Measurements from ENCODE around the gene SYNPO2. TPM values are rescaled to one million over a fixed set of nuclear protein-coding genes. Genes with fewer than 3 reads are reported as not detected.

The SYNPO2 gene
- total RNA-seq, 1 donor from 2014 or later = 109 TPM

DNA sequence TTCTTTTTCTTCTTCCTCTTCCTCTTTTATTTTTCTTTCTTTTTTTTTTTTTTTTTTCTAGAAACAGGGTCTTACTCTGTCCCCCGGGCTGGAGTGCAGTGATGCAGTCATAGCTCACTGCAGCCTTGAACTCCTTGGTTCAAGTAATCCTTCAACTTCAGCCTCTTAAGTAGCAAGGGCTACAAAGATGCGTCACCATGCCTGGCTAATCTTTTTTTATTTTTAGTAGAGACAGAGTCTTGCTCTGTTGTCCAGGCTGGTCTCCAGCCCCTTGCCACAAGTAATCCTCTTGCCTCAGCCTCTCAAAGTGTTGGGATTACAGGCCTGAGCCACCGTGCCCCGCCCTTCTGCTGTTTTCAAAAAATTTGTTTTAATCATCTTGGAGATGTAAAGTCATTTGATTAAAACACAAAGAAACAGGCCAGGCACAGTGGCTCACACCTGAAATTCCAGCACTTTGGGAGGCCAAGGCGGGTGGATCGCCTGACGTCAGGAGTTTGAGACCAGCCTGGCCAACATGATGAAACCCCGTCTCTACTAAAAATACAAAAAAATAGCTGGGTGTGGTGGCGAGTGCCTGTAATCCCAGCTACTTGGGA lies 28.1 kb downstream of the SYNPO2 start:
- no peak for TF ChIP-seq POLR2AphosphoS5 (IDR thresholded peaks at IDR 0.05; ENCODE audit: insufficient read depth in 1 of 2, low read depth in 1 of 2)
- TF ChIP-seq, protein P1, sequence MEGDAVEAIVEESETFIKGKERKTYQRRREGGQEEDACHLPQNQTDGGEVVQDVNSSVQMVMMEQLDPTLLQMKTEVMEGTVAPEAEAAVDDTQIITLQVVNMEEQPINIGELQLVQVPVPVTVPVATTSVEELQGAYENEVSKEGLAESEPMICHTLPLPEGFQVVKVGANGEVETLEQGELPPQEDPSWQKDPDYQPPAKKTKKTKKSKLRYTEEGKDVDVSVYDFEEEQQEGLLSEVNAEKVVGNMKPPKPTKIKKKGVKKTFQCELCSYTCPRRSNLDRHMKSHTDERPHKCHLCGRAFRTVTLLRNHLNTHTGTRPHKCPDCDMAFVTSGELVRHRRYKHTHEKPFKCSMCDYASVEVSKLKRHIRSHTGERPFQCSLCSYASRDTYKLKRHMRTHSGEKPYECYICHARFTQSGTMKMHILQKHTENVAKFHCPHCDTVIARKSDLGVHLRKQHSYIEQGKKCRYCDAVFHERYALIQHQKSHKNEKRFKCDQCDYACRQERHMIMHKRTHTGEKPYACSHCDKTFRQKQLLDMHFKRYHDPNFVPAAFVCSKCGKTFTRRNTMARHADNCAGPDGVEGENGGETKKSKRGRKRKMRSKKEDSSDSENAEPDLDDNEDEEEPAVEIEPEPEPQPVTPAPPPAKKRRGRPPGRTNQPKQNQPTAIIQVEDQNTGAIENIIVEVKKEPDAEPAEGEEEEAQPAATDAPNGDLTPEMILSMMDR (IDR thresholded peaks at IDR 0.05) = no peak
- no peak for TF ChIP-seq POLR2A (IDR thresholded peaks at IDR 0.05)
- Histone ChIP-seq H3K27ac (peak overlapping the region; percentile 31), H3K9me3 (no peaks in the 10 kb centered on the region), H3K36me3 (no peaks in the 10 kb centered on the region), H3K4me1 (peaks cover 39% of the 10 kb centered on the region), H3K4me3 (no peak overlapping the region), H3K27me3 (no peaks in the 10 kb centered on the region)
- DNase-seq (ENCODE audit: extremely low spot score in 2 of 2) = no peak
- intact Hi-C loops (cut with DNase I) = no loop called here

DNA sequence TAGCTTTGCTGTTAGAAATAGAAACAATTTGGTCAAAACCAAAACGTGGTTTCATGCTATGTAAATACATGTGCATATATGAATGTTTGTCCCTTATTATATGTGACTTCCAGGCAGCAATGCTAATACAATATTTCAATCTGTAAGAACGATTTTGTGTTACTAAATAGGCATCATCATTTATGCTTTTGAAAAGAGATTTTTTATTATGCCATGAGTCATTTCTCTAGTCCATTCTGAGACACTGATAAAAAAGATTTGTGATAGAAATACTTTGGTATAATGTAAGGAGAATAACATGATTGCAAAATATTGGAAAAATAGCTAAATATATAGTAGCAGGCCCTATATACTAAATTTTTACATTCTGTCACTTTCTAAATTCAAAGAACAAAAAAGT lies 28.9 kb downstream of the SYNPO2 start:
- intact Hi-C loops (cut with DNase I) = no loop called here
- Histone ChIP-seq H3K4me1 (peaks cover 45% of the 10 kb centered on the region), H3K9me3 (no peaks in the 10 kb centered on the region), H3K27ac (peak overlapping the region; percentile 31), H3K27me3 (no peaks in the 10 kb centered on the region), H3K36me3 (no peaks in the 10 kb centered on the region), H3K4me3 (no peak overlapping the region)
- TF ChIP-seq POLR2A (IDR thresholded peaks at IDR 0.05) = no peak
- TF ChIP-seq POLR2AphosphoS5 (IDR thresholded peaks at IDR 0.05; ENCODE audit: insufficient read depth in 1 of 2, low read depth in 1 of 2) = no peak
- TF ChIP-seq, protein P1 (IDR thresholded peaks at IDR 0.05) = no peak
- no peak for DNase-seq (ENCODE audit: extremely low spot score in 2 of 2)

DNA sequence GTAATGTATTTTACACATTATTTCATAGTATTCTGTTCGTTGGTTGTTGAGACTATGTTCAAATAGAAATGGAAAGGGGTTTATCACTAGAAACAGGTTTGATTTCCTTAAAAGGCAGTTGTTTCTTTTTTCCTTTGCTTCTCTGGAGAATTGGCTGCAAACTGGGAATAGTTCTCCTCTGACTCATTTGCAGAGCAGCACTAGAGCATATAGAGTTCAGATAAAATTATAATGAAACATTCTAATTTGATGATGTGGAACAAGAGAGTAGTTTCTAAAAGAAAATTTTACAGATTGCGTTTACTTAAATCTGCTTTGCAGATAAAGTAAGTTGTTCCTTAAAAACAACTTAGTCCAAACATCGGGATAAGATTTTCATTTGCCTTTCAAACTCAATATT lies 29.7 kb downstream of the SYNPO2 start:
- Histone ChIP-seq H3K4me3 (no peak overlapping the region), H3K36me3 (no peaks in the 10 kb centered on the region), H3K27ac (peak overlapping the region; percentile 31), H3K27me3 (no peaks in the 10 kb centered on the region), H3K9me3 (no peaks in the 10 kb centered on the region), H3K4me1 (peaks cover 45% of the 10 kb centered on the region)
- intact Hi-C loops (cut with DNase I) = no loop called here
- DNase-seq (ENCODE audit: extremely low spot score in 2 of 2) = no peak
- TF ChIP-seq, protein P1 (IDR thresholded peaks at IDR 0.05) = no peak
- peak in 1 of 2 donors; percentile 8 for TF ChIP-seq POLR2AphosphoS5 (IDR thresholded peaks at IDR 0.05; ENCODE audit: insufficient read depth in 1 of 2, low read depth in 1 of 2)

DNA sequence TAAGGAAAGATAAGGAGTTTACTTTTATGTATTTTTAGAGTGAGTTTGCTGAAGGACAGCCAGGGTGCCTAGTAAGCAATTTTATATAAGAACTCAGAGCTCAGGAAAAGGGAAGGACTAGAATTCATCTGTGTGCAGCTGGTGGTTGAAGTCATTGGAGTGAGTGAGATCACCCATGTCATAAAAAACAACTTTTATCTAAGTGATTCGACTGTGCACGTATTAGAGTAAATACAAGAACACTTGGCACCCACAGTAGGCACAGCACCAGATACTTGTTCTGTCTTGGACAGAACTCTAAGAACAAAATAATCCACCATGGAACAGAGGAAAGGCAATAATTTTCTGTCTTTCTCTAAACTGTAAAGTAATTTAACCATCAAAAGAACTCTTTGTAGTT lies 31.6 kb downstream of the SYNPO2 start:
- Histone ChIP-seq H3K27ac (peak overlapping the region; percentile 15), H3K36me3 (no peaks in the 10 kb centered on the region), H3K9me3 (no peaks in the 10 kb centered on the region), H3K4me1 (peaks cover 45% of the 10 kb centered on the region), H3K4me3 (no peak overlapping the region), H3K27me3 (no peaks in the 10 kb centered on the region)
- TF ChIP-seq, protein P1 (IDR thresholded peaks at IDR 0.05) = no peak
- TF ChIP-seq POLR2AphosphoS5 (IDR thresholded peaks at IDR 0.05; ENCODE audit: insufficient read depth in 1 of 2, low read depth in 1 of 2) = peak in 1 of 2 donors; percentile 18
- intact Hi-C loops (cut with DNase I) = no loop called here
- DNase-seq (ENCODE audit: extremely low spot score in 2 of 2) = no peak

DNA sequence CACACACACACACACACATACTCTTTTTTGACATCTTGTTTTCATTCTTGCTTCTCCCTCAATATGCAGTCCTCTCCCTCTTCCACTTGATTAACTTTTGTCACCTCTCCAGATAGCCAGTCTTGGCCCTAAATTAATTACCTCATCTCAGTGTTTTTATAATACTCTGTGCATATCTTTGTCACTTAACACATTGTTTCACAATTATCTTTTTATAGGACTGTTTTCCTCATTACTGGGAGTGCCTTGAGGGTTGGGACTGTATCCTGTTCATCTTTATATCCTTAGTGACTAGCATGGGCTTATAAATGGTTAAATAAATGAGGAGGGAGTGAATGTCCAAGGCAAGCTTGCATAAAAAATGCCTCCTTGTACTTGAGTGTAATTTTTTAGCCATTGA lies 33.1 kb downstream of the SYNPO2 start:
- Histone ChIP-seq H3K36me3 (no peaks in the 10 kb centered on the region), H3K4me3 (no peak overlapping the region), H3K27me3 (no peaks in the 10 kb centered on the region), H3K4me1 (peaks cover 45% of the 10 kb centered on the region), H3K27ac (no peak overlapping the region), H3K9me3 (no peaks in the 10 kb centered on the region)
- DNase-seq (ENCODE audit: extremely low spot score in 2 of 2) = no peak
- TF ChIP-seq POLR2AphosphoS5 (IDR thresholded peaks at IDR 0.05; ENCODE audit: insufficient read depth in 1 of 2, low read depth in 1 of 2) = no peak
- no peak for TF ChIP-seq POLR2A (IDR thresholded peaks at IDR 0.05)
- TF ChIP-seq, protein P1 (IDR thresholded peaks at IDR 0.05) = no peak
- intact Hi-C loops (cut with DNase I) = no loop called here

Data from vagina (tissue), 2 donors.